GM23338 (cell line): ENCODE results near the gene RAB13. TPM values are rescaled to one million over a fixed set of nuclear protein-coding genes. Genes with fewer than 3 reads are reported as not detected.

ENCODE experiments used
- ATAC-seq: fragments of 200-7000 bp; cut with Tn5 transposase; 3 replicates; pipeline ENCODE4 v1.9.1; 2020
- DNase-seq: peaks from one replicate; pipeline ENCODE4 v3.0.0-alpha.2; 2015; ENCODE audit warnings: low spot score
- H2AFZ ChIP-seq: fragments of 200-600 bp; sonication (generic); 2 replicates; pipeline ENCODE4 v1.8.0; 2016; ENCODE audit warnings: antibody characterized with exemption, mild to moderate bottlenecking, moderate library complexity
- H3F3A ChIP-seq: fragments of 200-600 bp; sonication (generic); replicated peaks from 2 replicates; pipeline ENCODE4 v1.8.0; 2017; ENCODE audit warnings: antibody characterized with exemption, mixed run types, low read depth
- H3K27ac ChIP-seq: fragments of 200-600 bp; sonication (generic); 2 replicates; pipeline ENCODE4 v1.6.1; 2016; ENCODE audit warnings: low read depth
- H3K27me3 ChIP-seq: fragments of 200-600 bp; sonication (generic); 2 replicates; pipeline ENCODE4 v1.8.0; 2016; ENCODE audit warnings: mild to moderate bottlenecking, mixed run types, moderate library complexity; ENCODE audit not compliant: insufficient read depth
- H3K36me3 ChIP-seq: fragments of 200-600 bp; sonication (generic); 2 replicates; pipeline ENCODE4 v1.8.0; 2016; ENCODE audit warnings: mild to moderate bottlenecking; ENCODE audit not compliant: insufficient read depth
- H3K4me1 ChIP-seq: fragments of 200-600 bp; sonication (generic); 2 replicates; pipeline ENCODE4 v1.8.0; 2016; ENCODE audit warnings: mild to moderate bottlenecking, moderate library complexity; ENCODE audit not compliant: insufficient read depth
- H3K4me2 ChIP-seq: fragments of 200-600 bp; sonication (generic); 2 replicates; pipeline ENCODE4 v1.7.1; 2017; ENCODE audit warnings: mixed run types
- H3K4me3 ChIP-seq: fragments of 200-600 bp; sonication (generic); 2 replicates; pipeline ENCODE4 v1.6.1; 2016; ENCODE audit warnings: mixed run types
- H3K79me2 ChIP-seq: fragments of 200-600 bp; sonication (generic); replicated peaks from 2 replicates; pipeline ENCODE4 v1.8.0; 2017; ENCODE audit warnings: mild to moderate bottlenecking; ENCODE audit not compliant: insufficient read depth
- H3K9me2 ChIP-seq: fragments of 200-600 bp; sonication (generic); 2 replicates; pipeline ENCODE4 v1.8.0; 2017; ENCODE audit not compliant: insufficient read depth
- H4K20me1 ChIP-seq: fragments of 200-600 bp; sonication (generic); replicated peaks from 2 replicates; pipeline ENCODE4 v1.8.0; 2017; ENCODE audit warnings: mild to moderate bottlenecking; ENCODE audit not compliant: insufficient read depth
- H3K27ac Mint-ChIP-seq: 2 replicates; pipeline ENCODE4 v1.8.0; 2020; ENCODE audit warnings: inconsistent platforms, mild to moderate bottlenecking, moderate library complexity, mixed read lengths
- H3K27me3 Mint-ChIP-seq: 3 replicates; pipeline ENCODE4 v1.8.0; 2022; ENCODE audit warnings: low read depth, mild to moderate bottlenecking, moderate library complexity, mixed read lengths, inconsistent platforms; ENCODE audit not compliant: insufficient read depth, poor library complexity
- H3K36me3 Mint-ChIP-seq: 3 replicates; pipeline ENCODE4 v1.8.0; 2021; ENCODE audit warnings: low read depth, mild to moderate bottlenecking, inconsistent platforms, moderate library complexity, mixed read lengths
- H3K4me1 Mint-ChIP-seq: 3 replicates; pipeline ENCODE4 v1.8.0; 2020; ENCODE audit warnings: mild to moderate bottlenecking, inconsistent platforms, mixed read lengths
- H3K4me3 Mint-ChIP-seq: 3 replicates; pipeline ENCODE4 v1.8.0; 2021; ENCODE audit warnings: moderate library complexity, mild to moderate bottlenecking, inconsistent platforms, mixed read lengths
- H3K9me3 Mint-ChIP-seq: 3 replicates; pipeline ENCODE4 v1.8.0; 2020; ENCODE audit warnings: moderate library complexity, mild to moderate bottlenecking, inconsistent platforms, mixed read lengths
- JUNB ChIP-seq: IDR thresholded peaks from one replicate; pipeline ENCODE4 v1.6.1; 2016; ENCODE audit warnings: antibody characterized with exemption; ENCODE audit not compliant: unreplicated experiment
- ZNF331 ChIP-seq: fragments of 250-450 bp; sonication (Bioruptor Pico); IDR thresholded peaks from 2 replicates; pipeline ENCODE4 v1.5.0; 2020; ENCODE audit warnings: low read depth, mild to moderate bottlenecking, moderate library complexity
- polyA plus RNA-seq: library from polyadenylated mRNA; unstranded; fragments of >200 nt; fragmentation: Nextera tagmentation; extraction: Ambion mirVana; gene quantifications from 2 replicates; pipeline ENCODE4 v1.2.1, GENCODE V29; 2016
- total RNA-seq: library from RNA; depleted of rRNA; stranded (reverse); fragments of >200 nt; shearing (Covaris generic); gene quantifications from 2 replicates; pipeline ENCODE4 v1.2.3, GENCODE V29; 2014
- TF ChIP-seq, protein P1 (sequence below), 2 experiments: fragments of 200-600 bp in 1 of 2; sonication (generic) in 1 of 2; conservative IDR thresholded peaks; 2 replicates each; pipeline versions ENCODE4 v1.5.1 to v1.6.1; 2016 to 2017; ENCODE audit warnings: antibody characterized with exemption in 2 of 2, low read depth in 2 of 2, mild to moderate bottlenecking in 2 of 2, moderate library complexity in 1 of 2
- TF ChIP-seq, protein P2 (sequence below): fragments of 250-450 bp; sonication (Bioruptor Pico); IDR thresholded peaks from 2 replicates; pipeline ENCODE4 v1.5.0; 2020; ENCODE audit warnings: mild to moderate bottlenecking, moderate library complexity

The RAB13 gene
- total and polyA plus RNA-seq, 2 experiments from 2014 or later = 38.6 to 171 TPM

GRCh38 chr1:153954826-153955225, 31.3 kb downstream of the RAB13 start:
- peaks cover 41% of the 10 kb centered on the region for H3K36me3 Mint-ChIP-seq
- peaks cover 3% of the 10 kb centered on the region; the same call in 2 of the 3 replicates for H3K9me3 Mint-ChIP-seq
- TF ChIP-seq, protein P1, sequence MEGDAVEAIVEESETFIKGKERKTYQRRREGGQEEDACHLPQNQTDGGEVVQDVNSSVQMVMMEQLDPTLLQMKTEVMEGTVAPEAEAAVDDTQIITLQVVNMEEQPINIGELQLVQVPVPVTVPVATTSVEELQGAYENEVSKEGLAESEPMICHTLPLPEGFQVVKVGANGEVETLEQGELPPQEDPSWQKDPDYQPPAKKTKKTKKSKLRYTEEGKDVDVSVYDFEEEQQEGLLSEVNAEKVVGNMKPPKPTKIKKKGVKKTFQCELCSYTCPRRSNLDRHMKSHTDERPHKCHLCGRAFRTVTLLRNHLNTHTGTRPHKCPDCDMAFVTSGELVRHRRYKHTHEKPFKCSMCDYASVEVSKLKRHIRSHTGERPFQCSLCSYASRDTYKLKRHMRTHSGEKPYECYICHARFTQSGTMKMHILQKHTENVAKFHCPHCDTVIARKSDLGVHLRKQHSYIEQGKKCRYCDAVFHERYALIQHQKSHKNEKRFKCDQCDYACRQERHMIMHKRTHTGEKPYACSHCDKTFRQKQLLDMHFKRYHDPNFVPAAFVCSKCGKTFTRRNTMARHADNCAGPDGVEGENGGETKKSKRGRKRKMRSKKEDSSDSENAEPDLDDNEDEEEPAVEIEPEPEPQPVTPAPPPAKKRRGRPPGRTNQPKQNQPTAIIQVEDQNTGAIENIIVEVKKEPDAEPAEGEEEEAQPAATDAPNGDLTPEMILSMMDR (conservative IDR thresholded peaks at IDR 0.05; ENCODE audit: low read depth in 2 of 2) = no peak
- no peak for TF ChIP-seq JUNB
- H3K79me2 ChIP-seq = peaks cover 50% of the 10 kb centered on the region
- H3K27ac ChIP-seq = no peak overlapping the region
- H3K36me3 ChIP-seq = peaks cover 7% of the 10 kb centered on the region; the same call in 1 of the 2 replicates
- H3F3A ChIP-seq = peaks cover 14% of the 10 kb centered on the region
- H3K27me3 ChIP-seq = no peaks in the 10 kb centered on the region
- H3K4me3 ChIP-seq = no peak overlapping the region
- H3K4me2 ChIP-seq = no peak overlapping the region
- no peak for DNase-seq
- no peak overlapping the region for H3K27ac Mint-ChIP-seq
- no peak overlapping the region for H3K4me3 Mint-ChIP-seq
- peaks cover 11% of the 10 kb centered on the region for H3K4me1 ChIP-seq
- H3K27me3 Mint-ChIP-seq = peaks cover 24% of the 10 kb centered on the region
- H2AFZ ChIP-seq = no peak overlapping the region
- H3K9me2 ChIP-seq = no peaks in the 10 kb centered on the region
- peaks cover 26% of the 10 kb centered on the region for H3K4me1 Mint-ChIP-seq
- peaks cover 34% of the 10 kb centered on the region for H4K20me1 ChIP-seq
- no peak for ATAC-seq

- Histone ChIP-seq H3K27ac (no peak overlapping the region), H3F3A (peaks cover 8% of the 10 kb centered on the region), H3K79me2 (peaks cover 50% of the 10 kb centered on the region), H4K20me1 (peaks cover 34% of the 10 kb centered on the region), H3K27me3 (no peaks in the 10 kb centered on the region), H3K4me3 (no peak overlapping the region), H3K4me2 (no peak overlapping the region), H2AFZ (no peak overlapping the region), H3K36me3 (peaks cover 14% of the 10 kb centered on the region; the same call in 1 of the 2 replicates), H3K4me1 (peaks cover 11% of the 10 kb centered on the region), H3K9me2 (no peaks in the 10 kb centered on the region)
- no peak for TF ChIP-seq ZNF331 (CRISPR knock-in tag)
- TF ChIP-seq, protein P2, sequence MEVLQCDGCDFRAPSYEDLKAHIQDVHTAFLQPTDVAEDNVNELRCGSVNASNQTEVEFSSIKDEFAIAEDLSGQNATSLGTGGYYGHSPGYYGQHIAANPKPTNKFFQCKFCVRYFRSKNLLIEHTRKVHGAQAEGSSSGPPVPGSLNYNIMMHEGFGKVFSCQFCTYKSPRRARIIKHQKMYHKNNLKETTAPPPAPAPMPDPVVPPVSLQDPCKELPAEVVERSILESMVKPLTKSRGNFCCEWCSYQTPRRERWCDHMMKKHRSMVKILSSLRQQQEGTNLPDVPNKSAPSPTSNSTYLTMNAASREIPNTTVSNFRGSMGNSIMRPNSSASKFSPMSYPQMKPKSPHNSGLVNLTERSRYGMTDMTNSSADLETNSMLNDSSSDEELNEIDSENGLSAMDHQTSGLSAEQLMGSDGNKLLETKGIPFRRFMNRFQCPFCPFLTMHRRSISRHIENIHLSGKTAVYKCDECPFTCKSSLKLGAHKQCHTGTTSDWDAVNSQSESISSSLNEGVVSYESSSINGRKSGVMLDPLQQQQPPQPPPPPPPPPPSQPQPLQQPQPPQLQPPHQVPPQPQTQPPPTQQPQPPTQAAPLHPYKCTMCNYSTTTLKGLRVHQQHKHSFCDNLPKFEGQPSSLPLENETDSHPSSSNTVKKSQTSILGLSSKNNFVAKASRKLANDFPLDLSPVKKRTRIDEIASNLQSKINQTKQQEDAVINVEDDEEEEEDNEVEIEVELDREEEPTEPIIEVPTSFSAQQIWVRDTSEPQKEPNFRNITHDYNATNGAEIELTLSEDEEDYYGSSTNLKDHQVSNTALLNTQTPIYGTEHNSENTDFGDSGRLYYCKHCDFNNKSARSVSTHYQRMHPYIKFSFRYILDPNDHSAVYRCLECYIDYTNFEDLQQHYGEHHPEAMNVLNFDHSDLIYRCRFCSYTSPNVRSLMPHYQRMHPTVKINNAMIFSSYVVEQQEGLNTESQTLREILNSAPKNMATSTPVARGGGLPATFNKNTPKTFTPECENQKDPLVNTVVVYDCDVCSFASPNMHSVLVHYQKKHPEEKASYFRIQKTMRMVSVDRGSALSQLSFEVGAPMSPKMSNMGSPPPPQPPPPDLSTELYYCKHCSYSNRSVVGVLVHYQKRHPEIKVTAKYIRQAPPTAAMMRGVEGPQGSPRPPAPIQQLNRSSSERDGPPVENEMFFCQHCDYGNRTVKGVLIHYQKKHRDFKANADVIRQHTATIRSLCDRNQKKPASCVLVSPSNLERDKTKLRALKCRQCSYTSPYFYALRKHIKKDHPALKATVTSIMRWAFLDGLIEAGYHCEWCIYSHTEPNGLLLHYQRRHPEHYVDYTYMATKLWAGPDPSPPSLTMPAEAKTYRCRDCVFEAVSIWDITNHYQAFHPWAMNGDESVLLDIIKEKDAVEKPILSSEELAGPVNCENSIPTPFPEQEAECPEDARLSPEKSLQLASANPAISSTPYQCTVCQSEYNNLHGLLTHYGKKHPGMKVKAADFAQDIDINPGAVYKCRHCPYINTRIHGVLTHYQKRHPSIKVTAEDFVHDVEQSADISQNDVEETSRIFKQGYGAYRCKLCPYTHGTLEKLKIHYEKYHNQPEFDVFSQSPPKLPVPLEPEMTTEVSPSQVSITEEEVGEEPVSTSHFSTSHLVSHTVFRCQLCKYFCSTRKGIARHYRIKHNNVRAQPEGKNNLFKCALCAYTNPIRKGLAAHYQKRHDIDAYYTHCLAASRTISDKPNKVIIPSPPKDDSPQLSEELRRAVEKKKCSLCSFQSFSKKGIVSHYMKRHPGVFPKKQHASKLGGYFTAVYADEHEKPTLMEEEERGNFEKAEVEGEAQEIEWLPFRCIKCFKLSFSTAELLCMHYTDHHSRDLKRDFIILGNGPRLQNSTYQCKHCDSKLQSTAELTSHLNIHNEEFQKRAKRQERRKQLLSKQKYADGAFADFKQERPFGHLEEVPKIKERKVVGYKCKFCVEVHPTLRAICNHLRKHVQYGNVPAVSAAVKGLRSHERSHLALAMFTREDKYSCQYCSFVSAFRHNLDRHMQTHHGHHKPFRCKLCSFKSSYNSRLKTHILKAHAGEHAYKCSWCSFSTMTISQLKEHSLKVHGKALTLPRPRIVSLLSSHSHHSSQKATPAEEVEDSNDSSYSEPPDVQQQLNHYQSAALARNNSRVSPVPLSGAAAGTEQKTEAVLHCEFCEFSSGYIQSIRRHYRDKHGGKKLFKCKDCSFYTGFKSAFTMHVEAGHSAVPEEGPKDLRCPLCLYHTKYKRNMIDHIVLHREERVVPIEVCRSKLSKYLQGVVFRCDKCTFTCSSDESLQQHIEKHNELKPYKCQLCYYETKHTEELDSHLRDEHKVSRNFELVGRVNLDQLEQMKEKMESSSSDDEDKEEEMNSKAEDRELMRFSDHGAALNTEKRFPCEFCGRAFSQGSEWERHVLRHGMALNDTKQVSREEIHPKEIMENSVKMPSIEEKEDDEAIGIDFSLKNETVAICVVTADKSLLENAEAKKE (CRISPR knock-in tag) = no peak
- Mint-ChIP-seq H3K9me3 (peaks cover 3% of the 10 kb centered on the region; the same call in 2 of the 3 replicates), H3K27ac (peak overlapping the region; percentile 22; the same call in 1 of the 2 replicates), H3K4me1 (peaks cover 18% of the 10 kb centered on the region), H3K36me3 (peaks cover 39% of the 10 kb centered on the region), H3K4me3 (no peak overlapping the region), H3K27me3 (peaks cover 24% of the 10 kb centered on the region)
- ATAC-seq (no peak), DNase-seq (no peak)
Observed at GRCh38 chr1:153953859-153954365, 32.2 kb downstream of the RAB13 start.
